Endodermal cell (in vitro differentiated cells): ENCODE data around the gene NDUFA13. TPM values are rescaled to one million over a fixed set of nuclear protein-coding genes. Genes with fewer than 3 reads are reported as not detected.
A peak's percentile ranks its signal among the peaks of the same experiment; 100 is the strongest.

Experiments
- DNase-seq: peaks from one replicate; pipeline ENCODE4 v3.0.0-alpha.2; 2017
- H3K27ac ChIP-seq: 2 replicates; pipeline ENCODE4 v1.5.1; 2013; ENCODE audit warnings: mild to moderate bottlenecking, low read depth, low read length, moderate library complexity
- H3K27me3 ChIP-seq: 2 replicates; pipeline ENCODE4 v1.6.1; 2013; ENCODE audit warnings: mild to moderate bottlenecking, low read length, moderate library complexity; ENCODE audit not compliant: insufficient read depth, control insufficient read depth, poor library complexity, severe bottlenecking
- H3K36me3 ChIP-seq: 2 replicates; pipeline ENCODE4 v1.7.0; 2013; ENCODE audit warnings: mild to moderate bottlenecking, low read length, moderate library complexity; ENCODE audit not compliant: control insufficient read depth, insufficient read depth
- H3K4me1 ChIP-seq: one replicate; pipeline ENCODE4 v1.7.0; 2013; ENCODE audit warnings: low read length; ENCODE audit not compliant: control insufficient read depth, insufficient read depth
- H3K4me3 ChIP-seq: 2 replicates; pipeline ENCODE4 v1.5.1; 2013; ENCODE audit warnings: mild to moderate bottlenecking, low read length, moderate library complexity
- H3K9ac ChIP-seq: 2 replicates; pipeline ENCODE4 v1.6.1; 2013; ENCODE audit warnings: mild to moderate bottlenecking, low read length, moderate library complexity; ENCODE audit not compliant: poor library complexity, severe bottlenecking; ENCODE audit errors: extremely low read depth
- H3K9me3 ChIP-seq: 2 replicates; pipeline ENCODE4 v1.6.1; 2013; ENCODE audit warnings: mild to moderate bottlenecking, low read length, moderate library complexity; ENCODE audit not compliant: control insufficient read depth
- H3K27ac Mint-ChIP-seq: 2 replicates; pipeline ENCODE4 v1.8.0; 2020; ENCODE audit warnings: mixed read lengths
- H3K27me3 Mint-ChIP-seq: 2 replicates; pipeline ENCODE4 v1.8.0; 2021; ENCODE audit warnings: mild to moderate bottlenecking, mixed read lengths; ENCODE audit not compliant: insufficient read depth
- H3K36me3 Mint-ChIP-seq: 2 replicates; pipeline ENCODE4 v1.8.0; 2020; ENCODE audit warnings: low read depth, mixed read lengths
- H3K4me1 Mint-ChIP-seq: 2 replicates; pipeline ENCODE4 v1.8.0; 2020; ENCODE audit warnings: mixed read lengths
- H3K4me3 Mint-ChIP-seq: 2 replicates; pipeline ENCODE4 v1.8.0; 2020; ENCODE audit warnings: mild to moderate bottlenecking, moderate library complexity, mixed read lengths
- H3K9me3 Mint-ChIP-seq: 2 replicates; pipeline ENCODE4 v1.8.0; 2020; ENCODE audit warnings: mild to moderate bottlenecking, mixed read lengths
- WGBS, 2 experiments: methylation state at CpG; one replicate each; pipeline versions ENCODE4 v1.1.5 to v1.1.7; 2013; ENCODE audit warnings: missing lambda C conversion rate in 2 of 2, mixed read lengths in 1 of 2; ENCODE audit not compliant: insufficient coverage in 1 of 2, insufficient read length in 1 of 2; 5-methylcytosine and 5-hydroxymethylcytosine counted together
- total RNA-seq, 2 donors: library from RNA; stranded (reverse); fragmentation: NEBNext Ultra II Directional in 1 of 2; extraction: Animal tissue kit (Norgen Biotek cat#: 25700) in 1 of 2; gene quantifications; 2 replicates in 1 of 2; 3 replicates in 1 of 2; pipeline ENCODE4 v1.2.1, GENCODE V29; 2021
- TF ChIP-seq, protein P1 (sequence below): fragments of 200-600 bp; sonication (generic); conservative IDR thresholded peaks from 2 replicates; pipeline ENCODE4 v1.5.0; 2021; ENCODE audit warnings: antibody characterized with exemption, mild to moderate bottlenecking

NDUFA13 gene
- total RNA-seq, 2 donors from 2014 or later, result 408 to 446 TPM

- no peaks in the 10 kb centered on the region for H3K4me1 ChIP-seq
- WGBS, 2 experiments, result 87 to 94% methylated on average over 15 to 26 of the region's 26 CpGs
- Mint-ChIP-seq H3K27me3 (no peaks in the 10 kb centered on the region), H3K9me3 (no peaks in the 10 kb centered on the region), H3K36me3 (peaks cover 12% of the 10 kb centered on the region), H3K4me3 (no peak overlapping the region), H3K27ac (peak overlapping the region; percentile 72), H3K4me1 (no peaks in the 10 kb centered on the region)
- no peak overlapping the region for H3K9ac ChIP-seq
- H3K27ac ChIP-seq, result no peak overlapping the region
- H3K36me3 ChIP-seq, result peaks cover 5% of the 10 kb centered on the region
- no peak for DNase-seq
- H3K9me3 ChIP-seq, result no peaks in the 10 kb centered on the region
- H3K4me3 ChIP-seq, result no peak overlapping the region
- H3K27me3 ChIP-seq, result no peaks in the 10 kb centered on the region
- TF ChIP-seq, protein P1, sequence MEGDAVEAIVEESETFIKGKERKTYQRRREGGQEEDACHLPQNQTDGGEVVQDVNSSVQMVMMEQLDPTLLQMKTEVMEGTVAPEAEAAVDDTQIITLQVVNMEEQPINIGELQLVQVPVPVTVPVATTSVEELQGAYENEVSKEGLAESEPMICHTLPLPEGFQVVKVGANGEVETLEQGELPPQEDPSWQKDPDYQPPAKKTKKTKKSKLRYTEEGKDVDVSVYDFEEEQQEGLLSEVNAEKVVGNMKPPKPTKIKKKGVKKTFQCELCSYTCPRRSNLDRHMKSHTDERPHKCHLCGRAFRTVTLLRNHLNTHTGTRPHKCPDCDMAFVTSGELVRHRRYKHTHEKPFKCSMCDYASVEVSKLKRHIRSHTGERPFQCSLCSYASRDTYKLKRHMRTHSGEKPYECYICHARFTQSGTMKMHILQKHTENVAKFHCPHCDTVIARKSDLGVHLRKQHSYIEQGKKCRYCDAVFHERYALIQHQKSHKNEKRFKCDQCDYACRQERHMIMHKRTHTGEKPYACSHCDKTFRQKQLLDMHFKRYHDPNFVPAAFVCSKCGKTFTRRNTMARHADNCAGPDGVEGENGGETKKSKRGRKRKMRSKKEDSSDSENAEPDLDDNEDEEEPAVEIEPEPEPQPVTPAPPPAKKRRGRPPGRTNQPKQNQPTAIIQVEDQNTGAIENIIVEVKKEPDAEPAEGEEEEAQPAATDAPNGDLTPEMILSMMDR, result no peak
These were observed 46.1 kb downstream of the NDUFA13 start for GRCh38 chr19:19561946-19562664.

- Histone ChIP-seq H3K9me3 (no peaks in the 10 kb centered on the region), H3K36me3 (peaks cover 5% of the 10 kb centered on the region), H3K27ac (no peak overlapping the region), H3K4me3 (no peak overlapping the region), H3K9ac (no peak overlapping the region), H3K4me1 (no peaks in the 10 kb centered on the region), H3K27me3 (no peaks in the 10 kb centered on the region)
- no peaks in the 10 kb centered on the region for H3K27me3 Mint-ChIP-seq
- no peak overlapping the region for H3K27ac Mint-ChIP-seq
- no peaks in the 10 kb centered on the region for H3K4me1 Mint-ChIP-seq
- no peak overlapping the region for H3K4me3 Mint-ChIP-seq
- H3K36me3 Mint-ChIP-seq, result peaks cover 15% of the 10 kb centered on the region
- no peaks in the 10 kb centered on the region for H3K9me3 Mint-ChIP-seq
- TF ChIP-seq, protein P1, result peak; percentile 53
- peak; percentile 69 for DNase-seq
- 93 to 94% methylated on average over 6 to 17 of the region's 17 CpGs for whole genome bisulfite sequencing, 2 experiments
These were observed 46.8 kb downstream of the NDUFA13 start for GRCh38 chr19:19562665-19563347.

- no peaks in the 10 kb centered on the region for H3K4me1 Mint-ChIP-seq
These were observed 47.4 kb downstream of the NDUFA13 start for GRCh38 chr19:19563348-19563848.

More at GRCh38 chr19:19563348-19563848, 47.4 kb downstream of the NDUFA13 start:
- no peaks in the 10 kb centered on the region for H3K27me3 ChIP-seq
- no peak for DNase-seq
- no peaks in the 10 kb centered on the region for H3K9me3 ChIP-seq
- Mint-ChIP-seq H3K27me3 (no peaks in the 10 kb centered on the region), H3K36me3 (peaks cover 16% of the 10 kb centered on the region), H3K9me3 (no peaks in the 10 kb centered on the region), H3K4me3 (no peak overlapping the region), H3K27ac (no peak overlapping the region)
- H3K4me1 ChIP-seq, result no peaks in the 10 kb centered on the region
- H3K4me3 ChIP-seq, result no peak overlapping the region
- H3K9ac ChIP-seq, result no peak overlapping the region
- WGBS, 2 experiments, result 93% methylated on average over 13 to 17 of the region's 17 CpGs
- H3K27ac ChIP-seq, result no peak overlapping the region
- H3K36me3 ChIP-seq, result peaks cover 5% of the 10 kb centered on the region
- TF ChIP-seq, protein P1, result no peak
